Muscle layer of colon (tissue), 2 donors: ENCODE data around the gene TBCK.

Experiments used
- H3K27ac ChIP-seq: one replicate; pipeline ENCODE4 v1.7.0; 2013; ENCODE audit warnings: low read depth, mild to moderate bottlenecking, low read length, moderate library complexity
- H3K27me3 ChIP-seq, 2 donors: one replicate each; pipeline ENCODE4 v1.7.0; 2013; ENCODE audit warnings: low read length in 2 of 2, mild to moderate bottlenecking in 2 of 2; ENCODE audit not compliant: insufficient read depth in 2 of 2, control insufficient read depth in 1 of 2
- H3K36me3 ChIP-seq: one replicate; pipeline ENCODE4 v1.7.0; 2013; ENCODE audit warnings: mild to moderate bottlenecking, low read length; ENCODE audit not compliant: insufficient read depth
- H3K4me1 ChIP-seq: one replicate; pipeline ENCODE4 v1.7.0; 2013; ENCODE audit warnings: mild to moderate bottlenecking, low read length; ENCODE audit not compliant: insufficient read depth
- H3K4me3 ChIP-seq, 2 donors: one replicate each; pipeline ENCODE4 v1.7.0; 2013; ENCODE audit warnings: low read length in 2 of 2, low read depth in 1 of 2, mild to moderate bottlenecking in 1 of 2, moderate library complexity in 1 of 2
- H3K9ac ChIP-seq: one replicate; pipeline ENCODE4 v1.7.0; 2013; ENCODE audit warnings: low read length
- H3K9me3 ChIP-seq: one replicate; pipeline ENCODE4 v1.7.0; 2013; ENCODE audit warnings: mild to moderate bottlenecking, low read length
- donor health status: abdominal sarcoma.
- donor health status: Adenocarcinoma of cecum.

Gene TBCK

GRCh38 chr4:106035204-106035603 is 280.8 kb downstream of the TBCK start:
- H3K4me1 ChIP-seq, result peaks cover 8% of the 10 kb centered on the region
- no peak overlapping the region for H3K27ac ChIP-seq
- no peak overlapping the region for H3K4me3 ChIP-seq
- H3K9me3 ChIP-seq, result no peaks in the 10 kb centered on the region
- no peaks in the 10 kb centered on the region for H3K27me3 ChIP-seq
- H3K36me3 ChIP-seq, result no peaks in the 10 kb centered on the region
- H3K9ac ChIP-seq, result no peak overlapping the region

DNA sequence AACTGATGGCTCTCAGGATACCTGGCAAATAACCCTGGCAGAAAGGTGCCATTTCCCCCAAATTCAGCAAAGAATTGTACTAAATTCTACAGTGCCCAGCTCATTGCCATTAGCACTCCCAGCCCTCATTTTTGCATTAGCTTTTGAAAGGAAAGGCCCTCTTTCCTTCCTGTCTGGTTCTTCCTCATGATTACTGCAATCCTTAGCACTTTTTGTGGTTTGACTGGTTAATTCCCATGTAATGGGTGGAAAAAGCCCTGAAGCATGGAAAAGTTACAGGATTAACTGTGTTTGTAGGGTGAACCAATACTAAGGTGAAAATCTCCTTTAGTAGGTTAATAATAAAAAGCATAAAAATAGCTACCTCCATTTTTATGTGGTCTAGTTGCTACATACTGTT is 281.3 kb downstream of the TBCK start:
- no peak overlapping the region for H3K4me3 ChIP-seq
- H3K9ac ChIP-seq, result no peak overlapping the region
- no peaks in the 10 kb centered on the region for H3K27me3 ChIP-seq
- no peak overlapping the region for H3K27ac ChIP-seq
- peaks cover 8% of the 10 kb centered on the region for H3K4me1 ChIP-seq
- no peaks in the 10 kb centered on the region for H3K36me3 ChIP-seq
- H3K9me3 ChIP-seq, result no peaks in the 10 kb centered on the region

- no peaks in the 10 kb centered on the region for H3K9me3 ChIP-seq
Measured at GRCh38 chr4:106034220-106034619, 281.8 kb downstream of the TBCK start.

DNA sequence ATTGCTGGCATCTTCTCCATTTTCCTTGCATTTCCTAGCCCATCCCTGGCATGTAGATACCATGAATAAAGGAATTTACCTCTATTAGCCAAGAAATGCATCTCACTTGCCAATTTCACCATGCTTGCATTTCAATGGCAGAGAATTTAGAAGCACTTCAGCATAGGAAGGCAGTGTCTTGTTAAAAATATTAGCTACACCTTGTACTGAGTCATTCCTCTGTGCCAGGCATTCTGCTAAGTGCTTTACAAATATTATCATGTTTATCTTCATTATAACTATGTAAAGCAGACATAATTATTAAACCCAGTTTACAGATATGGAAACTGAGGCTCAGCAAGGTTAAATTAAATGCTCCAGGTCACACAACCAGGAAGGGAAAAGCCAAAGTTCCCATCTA is 282.5 kb downstream of the TBCK start:
- Histone ChIP-seq H3K9ac (no peak overlapping the region), H3K9me3 (no peaks in the 10 kb centered on the region), H3K27ac (no peak overlapping the region), H3K36me3 (no peaks in the 10 kb centered on the region), H3K27me3 (no peaks in the 10 kb centered on the region), H3K4me3 (no peak overlapping the region), H3K4me1 (peaks cover 8% of the 10 kb centered on the region)

More at GRCh38 chr4:106034220-106034619, 281.8 kb downstream of the TBCK start:
- Histone ChIP-seq H3K27ac (no peak overlapping the region), H3K27me3 (no peaks in the 10 kb centered on the region), H3K4me1 (peaks cover 8% of the 10 kb centered on the region), H3K4me3 (no peak overlapping the region), H3K9ac (no peak overlapping the region), H3K36me3 (no peaks in the 10 kb centered on the region)

- no peaks in the 10 kb centered on the region for H3K36me3 ChIP-seq
- H3K4me1 ChIP-seq, result peaks cover 8% of the 10 kb centered on the region
- no peak overlapping the region for H3K9ac ChIP-seq
- no peaks in the 10 kb centered on the region for H3K27me3 ChIP-seq
- H3K9me3 ChIP-seq, result no peaks in the 10 kb centered on the region
- H3K4me3 ChIP-seq, result no peak overlapping the region
- no peak overlapping the region for H3K27ac ChIP-seq
Measured at GRCh38 chr4:106032851-106033286, 283.1 kb downstream of the TBCK start.

- no peak overlapping the region for H3K9ac ChIP-seq
- H3K4me1 ChIP-seq, result no peaks in the 10 kb centered on the region
- H3K27ac ChIP-seq, result no peak overlapping the region
- H3K4me3 ChIP-seq, result no peak overlapping the region
- no peaks in the 10 kb centered on the region for H3K36me3 ChIP-seq
- no peaks in the 10 kb centered on the region for H3K9me3 ChIP-seq
- H3K27me3 ChIP-seq, result no peaks in the 10 kb centered on the region
Measured at GRCh38 chr4:106022454-106022853, 293.6 kb downstream of the TBCK start.

DNA sequence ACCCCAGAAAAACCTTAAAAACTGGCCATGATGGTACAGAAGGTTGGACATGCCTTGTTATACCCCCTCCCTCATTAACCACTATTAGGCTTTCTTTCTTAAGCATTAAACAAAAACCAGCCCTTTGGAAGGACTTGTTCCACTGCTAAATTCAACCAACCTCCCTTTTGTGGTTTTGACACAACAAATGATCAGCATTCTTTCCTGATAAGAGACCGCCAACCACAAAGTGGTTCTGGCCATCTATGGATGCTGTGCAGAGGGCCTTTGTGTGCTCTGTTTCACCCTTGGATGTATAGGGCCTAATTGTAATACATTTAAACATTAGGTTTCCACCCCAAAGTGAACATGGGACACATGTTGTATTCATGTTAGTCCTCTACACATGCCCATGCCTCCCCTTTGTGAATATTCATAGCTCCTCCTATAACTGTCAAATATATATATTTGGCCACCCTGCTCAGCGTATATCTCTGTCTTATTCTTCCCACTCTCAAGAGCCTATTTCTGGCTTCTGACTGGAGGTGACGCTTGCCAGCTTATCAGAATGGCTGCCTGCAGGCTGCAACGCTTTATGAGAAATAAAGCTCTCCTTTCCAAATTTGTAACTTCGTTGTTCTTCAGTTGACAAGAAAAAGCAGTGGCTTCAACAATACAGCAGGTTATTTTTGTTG is 294.1 kb downstream of the TBCK start:
- Histone ChIP-seq H3K27me3 (no peaks in the 10 kb centered on the region), H3K27ac (no peak overlapping the region), H3K4me3 (no peak overlapping the region), H3K9ac (no peak overlapping the region), H3K36me3 (no peaks in the 10 kb centered on the region), H3K9me3 (no peaks in the 10 kb centered on the region), H3K4me1 (no peaks in the 10 kb centered on the region)

DNA sequence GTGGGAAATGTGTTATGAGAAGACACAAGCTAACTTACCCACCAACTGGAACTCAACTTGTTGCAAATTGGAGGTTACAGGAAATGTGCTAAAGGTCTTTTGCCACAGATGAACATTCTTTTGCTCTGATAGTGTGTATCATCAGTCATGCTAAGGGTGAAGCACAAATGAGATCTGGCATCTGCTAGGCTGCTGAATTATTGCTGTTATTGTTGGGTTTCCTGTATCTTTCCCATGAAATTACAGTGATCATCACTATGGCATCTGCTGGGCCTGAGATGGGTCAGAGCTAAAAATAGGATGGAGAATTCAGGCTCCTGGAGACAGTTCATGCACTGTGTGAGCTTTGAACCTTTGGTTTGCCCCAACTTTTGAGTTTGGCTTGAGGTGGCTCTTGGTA is 296.2 kb downstream of the TBCK start:
- no peaks in the 10 kb centered on the region for H3K9me3 ChIP-seq
- H3K36me3 ChIP-seq, result no peaks in the 10 kb centered on the region
- no peaks in the 10 kb centered on the region for H3K4me1 ChIP-seq
- H3K27ac ChIP-seq, result no peak overlapping the region
- no peaks in the 10 kb centered on the region for H3K27me3 ChIP-seq
- no peak overlapping the region for H3K9ac ChIP-seq
- no peak overlapping the region for H3K4me3 ChIP-seq

GRCh38 chr4:106017975-106018374 is 298.0 kb downstream of the TBCK start:
- Histone ChIP-seq H3K27me3 (no peaks in the 10 kb centered on the region), H3K4me3 (no peak overlapping the region), H3K27ac (no peak overlapping the region), H3K4me1 (no peaks in the 10 kb centered on the region), H3K9me3 (no peaks in the 10 kb centered on the region), H3K36me3 (no peaks in the 10 kb centered on the region), H3K9ac (no peak overlapping the region)

GRCh38 chr4:106011387-106011786 is 304.6 kb downstream of the TBCK start:
- no peaks in the 10 kb centered on the region for H3K27me3 ChIP-seq
- H3K9ac ChIP-seq, result no peak overlapping the region
- peaks cover 8% of the 10 kb centered on the region for H3K9me3 ChIP-seq
- H3K27ac ChIP-seq, result no peak overlapping the region
- no peak overlapping the region for H3K4me3 ChIP-seq
- H3K4me1 ChIP-seq, result no peaks in the 10 kb centered on the region
- no peaks in the 10 kb centered on the region for H3K36me3 ChIP-seq

DNA sequence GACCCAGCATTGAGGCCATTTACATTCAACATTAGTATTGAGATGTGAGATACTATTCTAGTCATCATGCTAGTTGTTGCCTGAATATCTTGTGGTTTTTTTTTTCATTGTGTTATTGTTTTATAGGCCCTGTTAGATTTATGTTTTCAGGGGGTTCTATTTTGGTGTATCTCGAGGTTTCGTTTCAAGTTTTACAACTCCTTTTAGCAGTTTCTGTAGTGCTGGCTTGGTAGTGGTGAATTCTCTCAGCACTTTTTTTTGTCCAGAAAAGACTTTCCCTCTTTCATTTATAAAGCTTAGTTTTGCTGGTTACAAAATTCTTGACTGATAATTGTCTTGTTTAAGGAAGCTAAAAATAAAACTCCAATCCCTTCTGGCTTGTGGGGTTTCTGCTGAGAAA is 305.2 kb downstream of the TBCK start:
- H3K36me3 ChIP-seq, result no peaks in the 10 kb centered on the region
- no peaks in the 10 kb centered on the region for H3K4me1 ChIP-seq
- no peak overlapping the region for H3K4me3 ChIP-seq
- no peak overlapping the region for H3K9ac ChIP-seq
- no peaks in the 10 kb centered on the region for H3K27me3 ChIP-seq
- no peak overlapping the region for H3K27ac ChIP-seq
- H3K9me3 ChIP-seq, result peaks cover 8% of the 10 kb centered on the region

GRCh38 chr4:106002994-106003393 is 313.0 kb downstream of the TBCK start:
- Histone ChIP-seq H3K36me3 (no peaks in the 10 kb centered on the region), H3K4me1 (peaks cover 9% of the 10 kb centered on the region), H3K9me3 (no peaks in the 10 kb centered on the region), H3K4me3 (no peak overlapping the region), H3K27ac (no peak overlapping the region), H3K9ac (no peak overlapping the region), H3K27me3 (no peaks in the 10 kb centered on the region)
